ENCODE results near the gene NSUN2. TPM values are rescaled to one million over a fixed set of nuclear protein-coding genes. Genes with fewer than 3 reads are reported as not detected.

The NSUN2 gene
- total RNA-seq, 2 experiments from 2014 or later: 110 to 111 TPM

DNA sequence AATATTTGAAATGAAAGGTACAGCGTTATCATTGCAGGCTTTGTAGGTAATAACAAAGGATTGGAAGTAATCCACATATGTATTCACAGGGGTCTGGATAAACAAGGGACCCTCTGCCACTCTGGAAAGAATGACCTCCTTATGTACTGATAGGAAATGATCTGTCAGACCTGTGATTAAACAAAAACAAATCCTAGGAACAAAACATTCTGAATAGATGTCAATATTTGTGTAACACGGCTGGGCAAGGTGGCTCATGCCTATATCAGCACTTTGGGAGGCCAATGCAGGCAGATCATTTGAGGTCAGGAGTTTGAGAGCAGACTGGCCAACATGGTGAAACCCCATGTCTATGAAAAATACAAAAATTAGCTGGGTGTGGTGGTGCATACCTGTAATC, 42.3 kb downstream of the NSUN2 start:
- Mint-ChIP-seq H3K4me3 (no peak overlapping the region), H3K4me1 (ENCODE audit: low read depth) (no peaks in the 10 kb centered on the region), H3K27ac (no peak overlapping the region), H3K27me3 (peaks cover 3% of the 10 kb centered on the region), H3K9me3 (no peaks in the 10 kb centered on the region), H3K36me3 (ENCODE audit: low read depth) (peaks cover under 1% of the 10 kb centered on the region)
- intact Hi-C loops (cut with micrococcal nuclease): no loop called here
- ATAC-seq (no peak), DNase-seq (no peak)
- ChIA-PET CTCF (no interaction called here), POLR2A (no interaction called here)
- TF ChIP-seq, protein P1, sequence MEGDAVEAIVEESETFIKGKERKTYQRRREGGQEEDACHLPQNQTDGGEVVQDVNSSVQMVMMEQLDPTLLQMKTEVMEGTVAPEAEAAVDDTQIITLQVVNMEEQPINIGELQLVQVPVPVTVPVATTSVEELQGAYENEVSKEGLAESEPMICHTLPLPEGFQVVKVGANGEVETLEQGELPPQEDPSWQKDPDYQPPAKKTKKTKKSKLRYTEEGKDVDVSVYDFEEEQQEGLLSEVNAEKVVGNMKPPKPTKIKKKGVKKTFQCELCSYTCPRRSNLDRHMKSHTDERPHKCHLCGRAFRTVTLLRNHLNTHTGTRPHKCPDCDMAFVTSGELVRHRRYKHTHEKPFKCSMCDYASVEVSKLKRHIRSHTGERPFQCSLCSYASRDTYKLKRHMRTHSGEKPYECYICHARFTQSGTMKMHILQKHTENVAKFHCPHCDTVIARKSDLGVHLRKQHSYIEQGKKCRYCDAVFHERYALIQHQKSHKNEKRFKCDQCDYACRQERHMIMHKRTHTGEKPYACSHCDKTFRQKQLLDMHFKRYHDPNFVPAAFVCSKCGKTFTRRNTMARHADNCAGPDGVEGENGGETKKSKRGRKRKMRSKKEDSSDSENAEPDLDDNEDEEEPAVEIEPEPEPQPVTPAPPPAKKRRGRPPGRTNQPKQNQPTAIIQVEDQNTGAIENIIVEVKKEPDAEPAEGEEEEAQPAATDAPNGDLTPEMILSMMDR (IDR thresholded peaks at IDR 0.05): no peak

DNA sequence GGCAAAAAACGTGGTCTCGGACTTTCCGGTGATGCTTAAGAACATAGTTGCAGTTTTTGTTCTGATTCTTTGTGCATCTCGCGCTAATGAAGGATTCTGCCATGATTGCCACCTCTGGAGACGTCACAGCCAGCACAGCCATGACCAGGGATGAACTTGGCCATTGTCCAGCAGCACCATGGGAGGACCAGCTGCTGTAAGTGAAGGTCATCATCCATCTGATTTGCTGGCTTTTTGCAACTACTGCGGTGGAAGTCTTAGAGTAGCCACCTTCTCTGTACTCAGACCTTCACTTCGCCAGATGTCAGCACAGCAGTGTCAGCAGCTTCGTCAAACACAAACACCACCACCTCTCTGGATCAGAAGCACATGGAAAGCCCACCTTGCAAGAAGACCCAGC, 45.7 kb downstream of the NSUN2 start:
- intact Hi-C loops (cut with micrococcal nuclease): no loop called here
- Mint-ChIP-seq H3K36me3 (ENCODE audit: low read depth) (no peaks in the 10 kb centered on the region), H3K4me1 (ENCODE audit: low read depth) (peaks cover 3% of the 10 kb centered on the region), H3K4me3 (no peak overlapping the region), H3K27me3 (peaks cover 19% of the 10 kb centered on the region), H3K27ac (no peak overlapping the region), H3K9me3 (no peaks in the 10 kb centered on the region)
- ChIA-PET CTCF (no interaction called here), POLR2A (no interaction called here)
- ATAC-seq (no peak), DNase-seq (no peak)
- TF ChIP-seq, protein P1 (IDR thresholded peaks at IDR 0.05): no peak

DNA sequence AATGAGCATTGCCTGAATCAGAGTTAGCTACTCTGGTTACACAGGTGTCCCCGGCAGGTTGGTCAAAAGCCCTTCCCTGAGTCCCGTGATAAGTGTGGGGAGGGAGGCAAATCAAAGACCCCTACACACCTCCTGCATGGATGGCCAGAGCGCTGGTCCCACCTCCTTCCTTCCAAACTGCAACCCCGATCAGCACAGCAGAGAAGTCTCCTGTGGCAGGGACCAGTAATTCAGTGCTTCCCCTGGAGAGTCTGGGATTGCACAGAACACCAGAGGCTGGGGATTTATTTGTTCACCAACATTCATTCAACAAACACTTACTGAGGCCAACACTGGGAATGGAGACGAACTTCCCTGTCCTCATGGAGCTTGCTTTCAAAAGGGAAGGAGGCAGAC, 46.2 kb downstream of the NSUN2 start:
- Mint-ChIP-seq H3K27me3 (peaks cover 24% of the 10 kb centered on the region), H3K4me3 (no peak overlapping the region), H3K36me3 (ENCODE audit: low read depth) (no peaks in the 10 kb centered on the region), H3K27ac (no peak overlapping the region), H3K4me1 (ENCODE audit: low read depth) (peaks cover 3% of the 10 kb centered on the region), H3K9me3 (no peaks in the 10 kb centered on the region)
- ChIA-PET POLR2A (no interaction called here), CTCF (interaction anchor here (1.3 kb wide), 1 partner anchor 10 kb away, joined by 3 read pairs; no protein-coding TSS in a partner anchor)
- TF ChIP-seq, protein P1 (IDR thresholded peaks at IDR 0.05): no peak
- intact Hi-C loops (cut with micrococcal nuclease): no loop called here
- ATAC-seq (no peak), DNase-seq (no peak)

DNA sequence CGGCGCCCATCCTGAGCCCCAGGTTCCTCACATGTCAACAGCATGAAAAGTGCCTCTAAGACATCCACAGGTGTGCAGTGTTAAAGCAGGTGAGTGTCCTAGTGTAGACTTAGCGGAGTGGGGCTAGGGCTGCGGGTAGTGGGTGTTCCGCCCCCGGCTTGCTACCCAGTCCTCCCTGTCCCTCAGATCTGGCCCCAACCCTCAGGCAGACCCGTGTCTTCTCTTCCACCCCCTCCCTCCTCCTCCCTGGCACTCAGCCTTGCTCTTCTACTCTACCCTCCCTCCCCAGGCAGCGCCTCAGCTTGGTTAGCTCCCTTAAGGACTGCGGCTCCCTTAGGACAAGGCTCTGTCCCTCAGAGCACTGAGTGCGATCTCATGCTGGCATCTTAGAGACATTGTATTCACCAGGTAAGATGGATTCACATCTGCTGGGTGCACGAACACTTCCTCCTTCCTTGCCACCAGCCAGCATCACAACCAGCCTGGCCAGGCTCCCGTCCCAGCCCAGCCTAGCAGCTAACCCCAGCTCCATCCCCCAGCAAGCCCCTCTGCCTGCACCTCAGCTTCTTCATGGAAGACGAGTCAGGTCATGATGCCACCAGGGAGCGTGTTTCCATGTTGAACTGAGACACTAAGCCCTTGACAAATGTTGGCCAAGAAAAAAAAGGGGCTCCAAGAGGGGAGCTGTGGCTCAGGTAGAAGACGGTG, 46.8 kb downstream of the NSUN2 start:
- ChIA-PET POLR2A (no interaction called here), CTCF (interaction anchor here (1.3 kb wide), 1 partner anchor 9 kb away, joined by 3 read pairs; no protein-coding TSS in a partner anchor)
- TF ChIP-seq, protein P1 (IDR thresholded peaks at IDR 0.05): no peak
- H3K27ac Mint-ChIP-seq: no peak overlapping the region
- H3K4me3 Mint-ChIP-seq: no peak overlapping the region
- no peaks in the 10 kb centered on the region for H3K36me3 Mint-ChIP-seq (ENCODE audit: low read depth)
- DNase-seq: no peak
- H3K27me3 Mint-ChIP-seq: peaks cover 28% of the 10 kb centered on the region
- peaks cover 3% of the 10 kb centered on the region for H3K4me1 Mint-ChIP-seq (ENCODE audit: low read depth)
- intact Hi-C loops (cut with micrococcal nuclease): no loop called here
- ATAC-seq: no peak
- no peaks in the 10 kb centered on the region for H3K9me3 Mint-ChIP-seq

DNA sequence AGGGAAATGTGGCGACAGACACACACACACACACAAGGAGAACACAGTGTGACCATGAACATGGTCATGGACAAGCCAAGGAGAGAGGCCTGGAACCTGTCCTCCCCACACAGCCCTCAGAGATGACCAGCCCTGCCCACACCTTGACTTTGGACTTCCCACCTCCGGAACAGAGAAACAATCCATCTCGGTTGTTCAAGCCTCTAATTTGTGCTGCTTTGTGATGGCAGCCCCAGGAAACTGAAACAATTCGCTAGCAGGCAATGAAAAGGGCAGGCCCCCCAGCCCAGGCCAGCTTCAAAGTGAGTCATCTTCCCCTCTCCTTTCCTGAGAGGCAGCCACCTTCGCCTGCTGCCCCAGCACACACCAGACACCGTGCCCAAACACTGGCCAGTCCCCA, 47.7 kb downstream of the NSUN2 start:
- DNase-seq (no peak), ATAC-seq (no peak)
- H3K4me1 Mint-ChIP-seq (ENCODE audit: low read depth): peaks cover 3% of the 10 kb centered on the region
- H3K27me3 Mint-ChIP-seq: peaks cover 31% of the 10 kb centered on the region
- no peaks in the 10 kb centered on the region for H3K36me3 Mint-ChIP-seq (ENCODE audit: low read depth)
- H3K4me3 Mint-ChIP-seq: no peak overlapping the region
- TF ChIP-seq, protein P1 (IDR thresholded peaks at IDR 0.05): no peak
- no peaks in the 10 kb centered on the region for H3K9me3 Mint-ChIP-seq
- intact Hi-C loops (cut with micrococcal nuclease): no loop called here
- ChIA-PET POLR2A (no interaction called here), CTCF (interaction anchor here (1.3 kb wide), 1 partner anchor 8 kb away, joined by 3 read pairs; no protein-coding TSS in a partner anchor)
- no peak overlapping the region for H3K27ac Mint-ChIP-seq
